Nasal cavity respiratory epithelium epithelial cell of viscerocranial mucosa (primary cell): Measurements from ENCODE around the gene SLC18A2. TPM values are rescaled to one million over a fixed set of nuclear protein-coding genes. Genes with fewer than 3 reads are reported as not detected.

Source experiments
- total RNA-seq: library from RNA; depleted of rRNA; stranded (reverse); fragments of >200 nt; gene quantifications from 2 replicates; pipeline ENCODE4 v1.2.3, GENCODE V29; 2014

Gene SLC18A2
- total RNA-seq: not detected in 2 replicates

GRCh38 chr10:117240621-117241529 is at the start of gene SLC18A2:
Gene SLC18A2, plus strand, starts transcription at chr10:117241114. Its CDS starts 580 bp downstream, at chr10:117241694.

GRCh38 chr10:117197189-117197588 is 43.7 kb upstream of the SLC18A2 start, which contains the start of gene KCNK18:
Gene KCNK18, plus strand, starts transcription at chr10:117197489. Its CDS starts 0 bp downstream, at chr10:117197489.

Other genes with a start within 250 kb of the SLC18A2 start
- 3.1 and 5.1 TPM in 2 replicates for gene SHTN1, start 235.9 kb upstream of the SLC18A2 start, total RNA-seq
- under 0.01 TPM in 1 of 2 replicates, not detected in the other for gene VAX1, start 102.8 kb upstream of the SLC18A2 start, total RNA-seq
- not detected in 2 replicates for gene KCNK18, start 43.6 kb upstream of the SLC18A2 start, total RNA-seq
- 33.8 and 48.6 TPM in 2 replicates for gene PDZD8, start 134.3 kb downstream of the SLC18A2 start, total RNA-seq